GM06990 (cell line): ENCODE measurements around the gene DNAH10.

Experiments
- DNase-seq: peaks from one replicate; pipeline ENCODE4 v3.0.0-alpha.2; 2011; ENCODE audit not compliant: insufficient read length; ENCODE audit errors: extremely low read depth
- H3K27me3 ChIP-seq: replicated peaks from 2 replicates; pipeline ENCODE4 v1.6.0; 2011; ENCODE audit warnings: low read length; ENCODE audit not compliant: control insufficient read depth, insufficient read depth
- H3K36me3 ChIP-seq: 2 replicates; pipeline ENCODE4 v1.5.1; 2011; ENCODE audit warnings: low read length; ENCODE audit not compliant: control insufficient read depth, insufficient read depth
- H3K4me3 ChIP-seq: replicated peaks from 2 replicates; pipeline ENCODE4 v1.5.1; 2011; ENCODE audit warnings: low read depth, mild to moderate bottlenecking, control low read depth, low read length
- CTCF ChIP-seq: IDR thresholded peaks from 2 replicates; pipeline ENCODE4 v1.5.1; 2011; ENCODE audit warnings: low read length, control low read depth, mild to moderate bottlenecking, inconsistent platforms; ENCODE audit not compliant: insufficient read depth, poor library complexity, severe bottlenecking

Gene DNAH10

DNA sequence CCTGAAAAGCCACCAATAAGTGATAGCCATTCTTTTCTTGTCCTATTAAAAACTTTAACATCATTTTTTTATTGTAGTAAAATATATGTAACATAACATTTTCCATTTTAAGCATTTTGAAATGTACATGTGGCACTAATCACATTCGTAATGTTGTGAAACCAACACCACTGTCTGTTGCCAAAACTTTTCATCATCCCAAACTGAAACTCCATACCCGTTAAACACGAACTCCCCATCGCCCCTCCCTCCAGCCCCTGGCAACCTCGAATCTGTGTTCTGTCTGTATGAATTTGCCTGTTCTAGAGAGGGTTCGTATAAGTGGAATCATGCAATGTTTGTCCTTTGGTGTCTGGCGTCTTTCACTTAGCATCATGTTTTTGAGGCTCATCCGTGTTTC lies 134.7 kb downstream of the DNAH10 start:
- DNase-seq: no peak
- H3K4me3 ChIP-seq: no peak overlapping the region
- no peak for TF ChIP-seq CTCF
- H3K36me3 ChIP-seq: no peaks in the 10 kb centered on the region
- H3K27me3 ChIP-seq: peaks cover 2% of the 10 kb centered on the region

GRCh38 chr12:123897221-123897620 lies 135.1 kb downstream of the DNAH10 start:
- no peak for TF ChIP-seq CTCF
- no peaks in the 10 kb centered on the region for H3K36me3 ChIP-seq
- DNase-seq: no peak
- no peak overlapping the region for H3K4me3 ChIP-seq
- peaks cover 2% of the 10 kb centered on the region for H3K27me3 ChIP-seq

DNA sequence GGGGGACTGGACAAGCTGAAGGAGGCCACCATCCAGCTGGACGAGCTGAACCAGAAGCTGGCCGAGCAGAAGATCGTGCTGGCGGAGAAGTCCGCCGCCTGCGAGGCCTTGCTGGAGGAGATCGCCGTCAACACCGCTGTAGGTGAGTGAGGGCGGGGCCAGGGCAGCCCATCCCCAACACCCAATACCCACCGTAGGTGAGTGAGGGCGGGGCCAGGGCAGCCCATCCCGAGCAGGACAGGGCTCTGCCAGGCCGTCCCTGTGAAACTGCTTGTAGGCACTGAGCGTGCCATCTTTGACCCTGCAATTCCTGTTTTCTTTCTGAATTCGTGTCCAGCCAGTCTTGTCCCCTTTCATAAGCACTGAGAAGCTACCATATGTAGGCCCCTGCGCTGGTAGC lies 136.6 kb downstream of the DNAH10 start:
- no peak for TF ChIP-seq CTCF
- Histone ChIP-seq H3K4me3 (no peak overlapping the region), H3K27me3 (peaks cover 2% of the 10 kb centered on the region), H3K36me3 (no peaks in the 10 kb centered on the region)
- no peak for DNase-seq

- no peaks in the 10 kb centered on the region for H3K36me3 ChIP-seq
- DNase-seq: no peak
- H3K27me3 ChIP-seq: peaks cover 2% of the 10 kb centered on the region
- TF ChIP-seq CTCF: no peak
- H3K4me3 ChIP-seq: no peak overlapping the region
Measured at GRCh38 chr12:123899368-123899767, 137.3 kb downstream of the DNAH10 start.

DNA sequence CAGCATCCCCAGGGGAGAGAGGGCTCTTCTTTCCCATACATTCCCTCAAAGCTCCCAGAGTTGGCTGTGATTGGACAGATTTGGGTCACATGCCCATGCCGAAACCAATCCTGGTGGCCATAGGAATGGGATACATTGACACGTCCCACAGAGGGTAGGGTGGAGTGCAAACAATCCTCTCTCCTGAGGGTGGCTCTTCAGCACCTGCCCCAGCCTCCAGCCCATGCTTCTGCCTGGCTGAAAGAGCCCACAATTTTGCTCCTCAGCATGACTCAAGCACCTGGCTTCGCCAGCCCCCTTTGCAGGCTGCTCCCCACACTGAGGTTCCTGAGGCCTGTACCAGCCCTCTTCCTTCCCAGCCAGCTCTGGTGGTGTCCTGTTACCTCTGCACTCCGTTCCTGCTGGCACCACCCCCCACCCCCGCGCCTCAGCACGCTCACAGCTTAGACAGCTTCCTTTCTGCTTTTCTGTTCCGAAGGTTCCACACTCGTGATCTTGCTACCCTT lies 138.8 kb downstream of the DNAH10 start:
- DNase-seq: no peak
- no peak for TF ChIP-seq CTCF
- Histone ChIP-seq H3K4me3 (no peak overlapping the region), H3K36me3 (no peaks in the 10 kb centered on the region), H3K27me3 (peaks cover 2% of the 10 kb centered on the region)

GRCh38 chr12:123902821-123903220 lies 140.7 kb downstream of the DNAH10 start:
- DNase-seq: no peak
- peaks cover 2% of the 10 kb centered on the region for H3K27me3 ChIP-seq
- no peak for TF ChIP-seq CTCF
- H3K4me3 ChIP-seq: no peak overlapping the region
- no peaks in the 10 kb centered on the region for H3K36me3 ChIP-seq
